Activated CD4-positive, CD25-positive, alpha-beta regulatory T cell treated with anti-CD3 and anti-CD28 coated beads, Interleukin-2, amount 50 U/mL, for 16 hours (primary cell): ENCODE data around the gene TYW5.
A peak's percentile ranks its signal among the peaks of the same experiment; 100 is the strongest.

ENCODE experiments used
- DNase-seq: peaks from one replicate; pipeline ENCODE4 v3.0.0-alpha.2; 2020; ENCODE audit warnings: low read depth, low spot score

Gene TYW5

GRCh38 chr2:199955339-199956061, at the start of gene TYW5, which contains the start of gene MAIP1:
TSS of gene TYW5 (minus strand) at chr2:199955491. CDS start at chr2:199955470, 21 bp downstream.
TSS of gene MAIP1 (plus strand) at chr2:199955582. CDS start at chr2:199955799, 217 bp downstream.
- DNase-seq: peak; percentile 65

GRCh38 chr2:200003444-200003843, 48.2 kb upstream of the TYW5 start:
- no peak for DNase-seq

- no peak for DNase-seq
These were observed 45.3 kb upstream of the TYW5 start for GRCh38 chr2:200000444-200001163.

- no peak for DNase-seq
These were observed 43.9 kb upstream of the TYW5 start for GRCh38 chr2:199999166-199999565.

- no peak for DNase-seq
These were observed 42.0 kb upstream of the TYW5 start for GRCh38 chr2:199997296-199997695.

- no peak for DNase-seq
These were observed 39.6 kb upstream of the TYW5 start for GRCh38 chr2:199994896-199995295.

- no peak for DNase-seq
These were observed 39.1 kb upstream of the TYW5 start for GRCh38 chr2:199994371-199994770.

GRCh38 chr2:199992296-199992695, 37.0 kb upstream of the TYW5 start:
- no peak for DNase-seq

- no peak for DNase-seq
These were observed 36.4 kb upstream of the TYW5 start for GRCh38 chr2:199991691-199992090.

GRCh38 chr2:199989822-199990221, 34.5 kb upstream of the TYW5 start:
- DNase-seq: no peak

GRCh38 chr2:199988151-199988550, 32.9 kb upstream of the TYW5 start:
- DNase-seq: no peak

- no peak for DNase-seq
These were observed 32.3 kb upstream of the TYW5 start for GRCh38 chr2:199987586-199987985.

- peak; percentile 10 for DNase-seq
These were observed 30.4 kb upstream of the TYW5 start for GRCh38 chr2:199985625-199986207.

GRCh38 chr2:199984755-199985154, 29.5 kb upstream of the TYW5 start:
- no peak for DNase-seq

- DNase-seq: no peak
These were observed 28.9 kb upstream of the TYW5 start for GRCh38 chr2:199984159-199984558.

- no peak for DNase-seq
These were observed 28.2 kb upstream of the TYW5 start for GRCh38 chr2:199983534-199983933.

GRCh38 chr2:199982126-199982843, 27.0 kb upstream of the TYW5 start:
- no peak for DNase-seq

- DNase-seq: peak; percentile 74
These were observed 24.7 kb upstream of the TYW5 start for GRCh38 chr2:199979832-199980628.

- DNase-seq: no peak
These were observed 24.1 kb upstream of the TYW5 start for GRCh38 chr2:199979398-199979797.

GRCh38 chr2:199977984-199978415, 22.7 kb upstream of the TYW5 start:
- DNase-seq: no peak

- no peak for DNase-seq
These were observed 20.1 kb upstream of the TYW5 start for GRCh38 chr2:199975273-199975895.
